Measurements from ENCODE around the gene ODAD2.
"Not testable (repeated sequence)": the region's sequence is repeated elsewhere in the genome, so short reads cannot be mapped to it uniquely, and the experiment has no call there.

ODAD2 gene

GRCh38 chr10:27969931-27970330 lies 28.9 kb downstream of the ODAD2 start:
- DNase-seq; intact Hi-C loops (cut with DNase I): not testable (repeated sequence)

GRCh38 chr10:27959093-27959715 lies 39.7 kb downstream of the ODAD2 start:
- no peak for DNase-seq
- intact Hi-C loops (cut with DNase I) = no loop called here

- intact Hi-C loops (cut with DNase I); DNase-seq: not testable (repeated sequence)
Measured at GRCh38 chr10:27958383-27958782, 40.5 kb downstream of the ODAD2 start.

- no peak for DNase-seq
- intact Hi-C loops (cut with DNase I) = no loop called here
Measured at GRCh38 chr10:27950242-27950564, 48.7 kb downstream of the ODAD2 start.

GRCh38 chr10:27949528-27950241 lies 49.2 kb downstream of the ODAD2 start:
- intact Hi-C loops (cut with DNase I) = no loop called here
- DNase-seq = no peak

GRCh38 chr10:27948186-27948585 lies 50.7 kb downstream of the ODAD2 start:
- intact Hi-C loops (cut with DNase I) = no loop called here
- DNase-seq = no peak

GRCh38 chr10:27947540-27947939 lies 51.3 kb downstream of the ODAD2 start:
- intact Hi-C loops (cut with DNase I) = no loop called here
- no peak for DNase-seq

GRCh38 chr10:27944005-27944404 lies 54.9 kb downstream of the ODAD2 start:
- no peak for DNase-seq
- intact Hi-C loops (cut with DNase I) = no loop called here

GRCh38 chr10:27914888-27915287 lies 84.0 kb downstream of the ODAD2 start:
- intact Hi-C loops (cut with DNase I) = no loop called here
- no peak for DNase-seq

GRCh38 chr10:27912231-27912630 lies 86.6 kb downstream of the ODAD2 start:
- intact Hi-C loops (cut with DNase I) = no loop called here
- no peak for DNase-seq

- DNase-seq = no peak
- intact Hi-C loops (cut with DNase I) = no loop called here
Measured at GRCh38 chr10:27911539-27911938, 87.3 kb downstream of the ODAD2 start.

- no peak for DNase-seq
- intact Hi-C loops (cut with DNase I) = no loop called here
Measured at GRCh38 chr10:27911011-27911410, 87.9 kb downstream of the ODAD2 start.

- intact Hi-C loops (cut with DNase I) = no loop called here
- DNase-seq = no peak
Measured at GRCh38 chr10:27908231-27908630, 90.6 kb downstream of the ODAD2 start.

GRCh38 chr10:27899485-27899884 lies 99.4 kb downstream of the ODAD2 start:
- intact Hi-C loops (cut with DNase I); DNase-seq: not testable (repeated sequence)

- intact Hi-C loops (cut with DNase I) = no loop called here
- DNase-seq = no peak
Measured at GRCh38 chr10:27899058-27899457, 99.8 kb downstream of the ODAD2 start.

GRCh38 chr10:27893358-27893954 lies 105.4 kb downstream of the ODAD2 start:
- intact Hi-C loops (cut with DNase I) = no loop called here
- no peak for DNase-seq

GRCh38 chr10:27890971-27891370 lies 107.9 kb downstream of the ODAD2 start:
- DNase-seq = no peak
- intact Hi-C loops (cut with DNase I) = no loop called here

- intact Hi-C loops (cut with DNase I) = no loop called here
Measured at GRCh38 chr10:27889518-27889917, 109.4 kb downstream of the ODAD2 start.

GRCh38 chr10:27884185-27884641 lies 114.7 kb downstream of the ODAD2 start:
- intact Hi-C loops (cut with DNase I) = no loop called here
- DNase-seq = no peak

More at GRCh38 chr10:27889518-27889917, 109.4 kb downstream of the ODAD2 start:
- no peak for DNase-seq

GRCh38 chr10:27878281-27878680 lies 120.6 kb downstream of the ODAD2 start:
- intact Hi-C loops (cut with DNase I) = no loop called here
- no peak for DNase-seq

- intact Hi-C loops (cut with DNase I) = no loop called here
- DNase-seq = no peak
Measured at GRCh38 chr10:27865221-27865635, 133.7 kb downstream of the ODAD2 start.

- DNase-seq = no peak
- intact Hi-C loops (cut with DNase I) = no loop called here
Measured at GRCh38 chr10:27861781-27862180, 137.1 kb downstream of the ODAD2 start.

Data from posterior cingulate gyrus (tissue), 11 donors.